KMS-11 (cell line): ENCODE measurements around the gene VWF.

Experiments used
- H2AFZ ChIP-seq: fragments of 200-600 bp; sonication (generic); 2 replicates; pipeline ENCODE4 v1.6.1; 2016; ENCODE audit warnings: antibody characterized with exemption, mixed run types, low read depth
- H3K27ac ChIP-seq: fragments of 200-600 bp; sonication (generic); 2 replicates; pipeline ENCODE4 v1.6.1; 2016; ENCODE audit warnings: mild to moderate bottlenecking, mixed run types
- H3K27me3 ChIP-seq: fragments of 200-600 bp; sonication (generic); 2 replicates; pipeline ENCODE4 v1.6.1; 2017; ENCODE audit warnings: mild to moderate bottlenecking, low read depth, mixed run types, moderate library complexity; ENCODE audit not compliant: insufficient read depth
- H3K36me3 ChIP-seq: fragments of 200-600 bp; sonication (generic); 2 replicates; pipeline ENCODE4 v1.6.1; 2017; ENCODE audit warnings: mild to moderate bottlenecking, mixed run types; ENCODE audit not compliant: insufficient read depth
- H3K4me1 ChIP-seq: fragments of 200-600 bp; sonication (generic); 2 replicates; pipeline ENCODE4 v1.6.1; 2016; ENCODE audit warnings: mild to moderate bottlenecking, low read depth, mixed run types; ENCODE audit not compliant: poor library complexity, severe bottlenecking
- H3K4me2 ChIP-seq: fragments of 200-600 bp; sonication (generic); 2 replicates; pipeline ENCODE4 v1.7.0; 2016; ENCODE audit warnings: mild to moderate bottlenecking, mixed run types
- H3K4me3 ChIP-seq: fragments of 200-600 bp; sonication (generic); IDR thresholded peaks from 2 replicates; pipeline ENCODE4 v1.6.1; 2017; ENCODE audit warnings: low read depth, low read length, mixed read lengths; ENCODE audit not compliant: insufficient read depth
- H3K79me2 ChIP-seq: fragments of 200-600 bp; sonication (generic); 2 replicates; pipeline ENCODE4 v1.6.1; 2016; ENCODE audit warnings: low read depth, mixed run types; ENCODE audit not compliant: insufficient read depth
- H3K9ac ChIP-seq: fragments of 200-600 bp; sonication (generic); 2 replicates; pipeline ENCODE4 v1.6.1; 2016; ENCODE audit warnings: mild to moderate bottlenecking, mixed run types
- H4K20me1 ChIP-seq: fragments of 200-600 bp; sonication (generic); 2 replicates; pipeline ENCODE4 v1.6.1; 2016; ENCODE audit warnings: mild to moderate bottlenecking, mixed run types; ENCODE audit not compliant: insufficient read depth
- CTCF ChIP-seq: fragments of 200-600 bp; sonication (generic); conservative IDR thresholded peaks from 2 replicates; pipeline ENCODE4 v1.6.1; 2017; ENCODE audit warnings: low read depth, mild to moderate bottlenecking, antibody characterized with exemption, low read length, moderate library complexity, mixed read lengths

The VWF gene

DNA sequence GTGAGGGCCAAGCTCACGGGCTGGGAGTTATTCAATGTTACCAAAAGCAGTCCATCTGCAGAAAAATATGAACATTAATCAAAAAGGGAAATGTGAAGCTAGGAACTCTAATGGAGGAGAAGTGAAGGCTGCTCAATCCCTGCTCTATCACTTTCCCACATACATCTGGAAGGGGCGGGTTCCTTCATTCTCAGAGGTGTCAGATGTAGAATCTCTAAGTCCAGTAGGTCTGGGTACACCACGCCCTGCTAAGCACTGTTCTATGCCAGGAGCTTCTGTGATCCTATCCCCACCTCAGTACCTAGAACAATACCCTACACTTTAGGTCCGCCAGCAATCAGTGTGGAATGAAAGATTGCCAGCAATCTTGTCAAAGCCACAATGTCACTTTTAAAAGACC is 142.4 kb downstream of the VWF start:
- H3K4me1 ChIP-seq, result no peaks in the 10 kb centered on the region
- H2AFZ ChIP-seq, result no peak overlapping the region
- no peak overlapping the region for H3K4me3 ChIP-seq
- no peaks in the 10 kb centered on the region for H3K79me2 ChIP-seq
- H3K4me2 ChIP-seq, result no peak overlapping the region
- TF ChIP-seq CTCF, result no peak
- H4K20me1 ChIP-seq, result no peaks in the 10 kb centered on the region
- no peaks in the 10 kb centered on the region for H3K36me3 ChIP-seq
- H3K9ac ChIP-seq, result no peak overlapping the region
- no peak overlapping the region for H3K27ac ChIP-seq
- H3K27me3 ChIP-seq, result no peaks in the 10 kb centered on the region

DNA sequence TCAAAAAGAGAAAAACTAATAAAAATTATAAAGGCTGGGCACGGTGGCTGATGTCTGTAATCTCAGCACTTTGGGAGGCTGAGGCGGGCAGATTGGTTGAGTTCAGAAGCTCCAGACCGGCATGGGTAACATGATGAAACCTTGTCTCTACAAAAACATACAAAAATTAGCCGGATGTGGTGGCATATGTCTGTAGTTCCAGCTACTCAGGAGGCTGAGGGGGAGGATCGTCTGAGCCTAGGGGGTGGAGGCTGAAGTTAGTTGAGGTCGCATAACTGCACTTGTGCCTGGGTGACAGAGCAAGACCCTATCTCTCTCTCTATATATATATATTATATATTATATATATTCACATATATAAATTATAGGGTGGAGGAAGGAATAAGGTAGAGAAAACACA is 146.9 kb downstream of the VWF start:
- Histone ChIP-seq H3K36me3 (no peaks in the 10 kb centered on the region), H3K27ac (no peak overlapping the region), H3K4me2 (no peak overlapping the region), H3K27me3 (no peaks in the 10 kb centered on the region), H2AFZ (no peak overlapping the region), H4K20me1 (no peaks in the 10 kb centered on the region), H3K79me2 (no peaks in the 10 kb centered on the region), H3K4me3 (no peak overlapping the region), H3K9ac (no peak overlapping the region), H3K4me1 (no peaks in the 10 kb centered on the region)
- no peak for TF ChIP-seq CTCF

GRCh38 chr12:5976711-5977110 is 147.8 kb downstream of the VWF start:
- Histone ChIP-seq H2AFZ (no peak overlapping the region), H3K4me3 (no peak overlapping the region), H3K27me3 (no peaks in the 10 kb centered on the region), H3K4me1 (no peaks in the 10 kb centered on the region), H4K20me1 (no peaks in the 10 kb centered on the region), H3K79me2 (no peaks in the 10 kb centered on the region), H3K27ac (no peak overlapping the region), H3K36me3 (no peaks in the 10 kb centered on the region), H3K4me2 (no peak overlapping the region), H3K9ac (no peak overlapping the region)
- no peak for TF ChIP-seq CTCF

GRCh38 chr12:5976196-5976595 is 148.3 kb downstream of the VWF start:
- no peaks in the 10 kb centered on the region for H3K79me2 ChIP-seq

More at GRCh38 chr12:5976196-5976595, 148.3 kb downstream of the VWF start:
- Histone ChIP-seq H3K4me2 (no peak overlapping the region), H3K27ac (no peak overlapping the region), H4K20me1 (no peaks in the 10 kb centered on the region), H3K4me1 (no peaks in the 10 kb centered on the region), H3K27me3 (no peaks in the 10 kb centered on the region), H3K36me3 (no peaks in the 10 kb centered on the region), H3K4me3 (no peak overlapping the region), H2AFZ (no peak overlapping the region), H3K9ac (no peak overlapping the region)
- TF ChIP-seq CTCF, result no peak
